Measurements from ENCODE around the gene GOLIM4.

DNA sequence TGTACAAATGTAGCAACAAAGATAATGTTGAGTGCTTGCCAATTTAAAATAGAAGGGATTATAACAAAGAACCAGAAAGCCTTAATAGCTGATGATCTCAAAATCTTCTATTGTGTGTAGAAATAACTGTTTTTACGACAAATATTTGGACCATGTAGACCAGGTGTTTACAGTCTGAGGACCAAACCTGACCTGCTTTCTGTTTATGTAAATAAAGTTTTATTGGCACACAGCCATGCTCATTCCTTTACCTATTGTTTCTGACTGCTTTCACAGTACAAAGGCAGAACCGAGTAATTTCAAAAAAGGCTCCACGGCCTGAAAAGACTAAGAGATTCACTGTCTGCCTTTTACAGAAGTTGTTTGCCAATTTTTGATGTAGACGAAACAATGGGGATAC, 91.8 kb downstream of the GOLIM4 start:
- TF ChIP-seq POLR2A (IDR thresholded peaks at IDR 0.05; ENCODE audit: low read length) (no peak), GATA1 (IDR thresholded peaks at IDR 0.05; ENCODE audit: low read depth, low read length) (no peak)

All from erythroblast (primary cell).